K562 (cell line): ENCODE data around the gene SHFL. TPM values are rescaled to one million over a fixed set of nuclear protein-coding genes. Genes with fewer than 3 reads are reported as not detected.

ENCODE experiments used
- ATAC-seq: fragments of 200-7000 bp; cut with Tn5 transposase; 3 replicates; pipeline ENCODE4 v1.9.1; 2020; ENCODE audit warnings: moderate library complexity
- BruUV-seq: library from RNA; stranded (reverse); fragments of 400-500 nt; replicated peaks from 2 replicates; lab custom pipeline; 2021; lab: Mats Ljungman, UMichigan
- CTCF ChIA-PET: fragments of 300-600 bp; formaldehyde crosslinking; extraction: SDS; loops from one replicate; lab custom pipeline; 2021; ENCODE audit warnings: low intra/inter-chr PET ratio; lab: Yijun Ruan, JAX
- POLR2A ChIA-PET: fragments of 300-600, 350-650 bp; sonication (Branson Sonifier 250); formaldehyde crosslinking; extraction: SDS; loops from one replicate; lab custom pipeline; 2021; ENCODE audit warnings: antibody characterized with exemption, inconsistent platforms; lab: Yijun Ruan, JAX
- DNase-seq, 4 experiments: peaks; one replicate each; pipeline versions ENCODE4 v3.0.0 to v3.0.0-alpha.2; 2011 to 2018; ENCODE audit warnings: low spot score in 3 of 4, mixed read lengths in 3 of 4; ENCODE audit errors: extremely low read depth in 1 of 4
- FAIRE-seq: peaks from 2 replicates; lab custom pipeline; 2011; peaks lifted over from hg19 to GRCh38; lab: Jason Lieb, UNC
- H2AFZ ChIP-seq: 2 replicates; pipeline ENCODE4 v1.6.0; 2011; ENCODE audit warnings: low read depth, low read length, control low read depth, inconsistent platforms
- H3K27ac ChIP-seq: fragments of 200-600 bp; 3 replicates; pipeline ENCODE4 v1.8.0; 2011; ENCODE audit warnings: low read depth, mild to moderate bottlenecking, control low read depth, inconsistent platforms, low read length, moderate library complexity, mixed read lengths; ENCODE audit errors: extremely low read depth
- H3K27me3 ChIP-seq, 2 experiments: fragments of 300-600 bp in 1 of 2; 2 replicates in 1 of 2; 3 replicates in 1 of 2; pipeline versions ENCODE4 v1.6.0 to v1.8.0; 2011; ENCODE audit warnings: inconsistent platforms in 2 of 2, low read length in 2 of 2, mild to moderate bottlenecking in 1 of 2, mixed read lengths in 1 of 2, moderate library complexity in 1 of 2; ENCODE audit not compliant: control insufficient read depth in 2 of 2, insufficient read depth in 2 of 2
- H3K36me3 ChIP-seq: fragments of 300-600 bp; 3 replicates; pipeline ENCODE4 v1.8.0; 2011; ENCODE audit warnings: mild to moderate bottlenecking, low read length, inconsistent platforms; ENCODE audit not compliant: control insufficient read depth, insufficient read depth
- H3K4me1 ChIP-seq, 2 experiments: fragments of 200-600 bp in 1 of 2; replicated peaks in 1 of 2; 2 replicates in 1 of 2; 3 replicates in 1 of 2; pipeline versions ENCODE4 v1.5.1 to v1.8.0; 2011; ENCODE audit warnings: inconsistent platforms in 2 of 2, low read length in 2 of 2, mild to moderate bottlenecking in 1 of 2, mixed read lengths in 1 of 2, moderate library complexity in 1 of 2; ENCODE audit not compliant: control insufficient read depth in 2 of 2, insufficient read depth in 2 of 2
- H3K4me2 ChIP-seq: 2 replicates; pipeline ENCODE4 v1.6.1; 2011; ENCODE audit warnings: low read length, control low read depth, inconsistent platforms, mixed read lengths; ENCODE audit not compliant: insufficient read depth
- H3K4me3 ChIP-seq: fragments of 200-600 bp; sonication (generic), shearing (Covaris generic); 2 replicates; pipeline ENCODE4 v1.5.1; 2016; ENCODE audit warnings: control low read depth, inconsistent platforms
- H3K79me2 ChIP-seq: fragments of 200-600 bp; 3 replicates; pipeline ENCODE4 v1.8.0; 2011; ENCODE audit warnings: low read length, inconsistent platforms; ENCODE audit not compliant: control insufficient read depth, insufficient read depth
- H3K9ac ChIP-seq, 2 experiments: 2 replicates each; pipeline versions ENCODE4 v1.6.0 to v1.6.1; 2011; ENCODE audit warnings: low read depth in 2 of 2, low read length in 2 of 2, control low read depth in 1 of 2, inconsistent platforms in 1 of 2, mild to moderate bottlenecking in 1 of 2, mixed read lengths in 1 of 2; ENCODE audit not compliant: insufficient read depth in 1 of 2
- H3K9me1 ChIP-seq: one replicate; pipeline ENCODE4 v1.6.0; 2011; ENCODE audit warnings: inconsistent platforms, mild to moderate bottlenecking, low read length, moderate library complexity; ENCODE audit not compliant: control insufficient read depth, insufficient read depth
- H3K9me3 ChIP-seq: replicated peaks from 2 replicates; pipeline ENCODE4 v1.5.1; 2011; ENCODE audit warnings: low read depth, low read length, inconsistent platforms; ENCODE audit not compliant: control insufficient read depth, insufficient read depth
- H4K20me1 ChIP-seq: replicated peaks from 2 replicates; pipeline ENCODE4 v1.6.1; 2011; ENCODE audit warnings: low read length, inconsistent platforms, mixed read lengths; ENCODE audit not compliant: control insufficient read depth, insufficient read depth
- ARID1B ChIP-seq: fragments of 450-650 bp; IDR thresholded peaks from 2 replicates; pipeline ENCODE4 v1.6.1; 2016; ENCODE audit warnings: antibody characterized with exemption, mild to moderate bottlenecking, inconsistent platforms
- GABPB1 ChIP-seq: sonication (generic); formaldehyde crosslinking; IDR thresholded peaks from 2 replicates; pipeline ENCODE4 v1.8.0; 2022; ENCODE audit warnings: mild to moderate bottlenecking, missing genetic modification reagents
- ILF3 ChIP-seq: fragments of 450-650 bp; IDR thresholded peaks from 2 replicates; pipeline ENCODE4 v1.6.1; 2018; ENCODE audit warnings: antibody characterized with exemption, mild to moderate bottlenecking, moderate library complexity, borderline replicate concordance
- MIER1 ChIP-seq: fragments of 450-650 bp; IDR thresholded peaks from 2 replicates; pipeline ENCODE4 v1.6.1; 2016; ENCODE audit warnings: antibody characterized with exemption, mild to moderate bottlenecking, low read depth
- NR3C1 ChIP-seq: sonication (generic); formaldehyde crosslinking; IDR thresholded peaks from 2 replicates; pipeline ENCODE4 v1.8.1; 2022; ENCODE audit warnings: missing genetic modification reagents
- OTX1 ChIP-seq: fragments of 450-650 bp; formaldehyde crosslinking; IDR thresholded peaks from 2 replicates; pipeline ENCODE4 v1.4.0; 2022; ENCODE audit warnings: mild to moderate bottlenecking
- ZNF146 ChIP-seq: IDR thresholded peaks from one replicate; pipeline ENCODE4 v1.6.1; 2018; ENCODE audit warnings: missing compliant biosample characterization; ENCODE audit not compliant: unreplicated experiment
- WGBS: fragments of 100-300 bp; shearing (Covaris generic); methylation state at CpG from one replicate; pipeline ENCODE4 v1.1.6; 2016; ENCODE audit warnings: low coverage, mixed read lengths; ENCODE audit not compliant: insufficient coverage; ENCODE audit errors: missing lambda C conversion rate; 5-methylcytosine and 5-hydroxymethylcytosine counted together
- in situ Hi-C: fragments of 300-500 bp; cut with MboI; formaldehyde crosslinking; loops from 4 replicates; pipeline ENCODE4 v1.15.0; 2018; ENCODE audit warnings: inconsistent platforms, mixed read lengths
- intact Hi-C: fragments of 100-400 bp; cut with micrococcal nuclease; formaldehyde crosslinking; loops from 2 replicates; pipeline ENCODE4 v1.14.2; 2022
- polyA plus RNA-seq, 8 experiments: library from polyadenylated mRNA; depleted of rRNA in 4 of 8; stranded (reverse) in 5 of 8; unstranded in 3 of 8; fragments of >200 nt; fragmentation: Nextera tagmentation in 2 of 8; fragmentation: Illumina TruSeq in 1 of 8; extraction: Ambion mirVana in 2 of 8; extraction: Trizol in 1 of 8; gene quantifications; 2 replicates each; pipeline versions ENCODE4 v1.2.1 to v1.2.3, GENCODE V29; 2011 to 2014; ENCODE audit warnings: inconsistent platforms in 1 of 8, missing spikeins in 1 of 8
- total RNA-seq, 7 experiments: library from RNA; depleted of rRNA in 6 of 7; stranded (reverse); fragments of >200 nt in 6 of 7; fragmentation: Illumina TruSeq in 2 of 7; extraction: Trizol in 2 of 7; gene quantifications; 2 replicates each; pipeline versions ENCODE4 v1.2.1 to v1.2.3, GENCODE V29; 2011 to 2021; ENCODE audit warnings: low replicate concordance in 1 of 7
- TF ChIP-seq, protein P1 (sequence below): fragments of 150-350 bp; conservative IDR thresholded peaks from 2 replicates; pipeline ENCODE4 v1.6.1; 2014; ENCODE audit warnings: low read length
- TF ChIP-seq, protein P2 (sequence below): fragments of 250-450 bp; sonication (Bioruptor Pico); IDR thresholded peaks from 2 replicates; pipeline ENCODE4 v1.5.0; 2021; ENCODE audit warnings: mild to moderate bottlenecking, moderate library complexity

SHFL gene
- total and polyA plus RNA-seq, 9 of the 15 experiments (the other 6 are each of a cell fraction or from before 2014, with no cell fraction given) = 1.5 to 25.7 (median 13.0) TPM

DNA sequence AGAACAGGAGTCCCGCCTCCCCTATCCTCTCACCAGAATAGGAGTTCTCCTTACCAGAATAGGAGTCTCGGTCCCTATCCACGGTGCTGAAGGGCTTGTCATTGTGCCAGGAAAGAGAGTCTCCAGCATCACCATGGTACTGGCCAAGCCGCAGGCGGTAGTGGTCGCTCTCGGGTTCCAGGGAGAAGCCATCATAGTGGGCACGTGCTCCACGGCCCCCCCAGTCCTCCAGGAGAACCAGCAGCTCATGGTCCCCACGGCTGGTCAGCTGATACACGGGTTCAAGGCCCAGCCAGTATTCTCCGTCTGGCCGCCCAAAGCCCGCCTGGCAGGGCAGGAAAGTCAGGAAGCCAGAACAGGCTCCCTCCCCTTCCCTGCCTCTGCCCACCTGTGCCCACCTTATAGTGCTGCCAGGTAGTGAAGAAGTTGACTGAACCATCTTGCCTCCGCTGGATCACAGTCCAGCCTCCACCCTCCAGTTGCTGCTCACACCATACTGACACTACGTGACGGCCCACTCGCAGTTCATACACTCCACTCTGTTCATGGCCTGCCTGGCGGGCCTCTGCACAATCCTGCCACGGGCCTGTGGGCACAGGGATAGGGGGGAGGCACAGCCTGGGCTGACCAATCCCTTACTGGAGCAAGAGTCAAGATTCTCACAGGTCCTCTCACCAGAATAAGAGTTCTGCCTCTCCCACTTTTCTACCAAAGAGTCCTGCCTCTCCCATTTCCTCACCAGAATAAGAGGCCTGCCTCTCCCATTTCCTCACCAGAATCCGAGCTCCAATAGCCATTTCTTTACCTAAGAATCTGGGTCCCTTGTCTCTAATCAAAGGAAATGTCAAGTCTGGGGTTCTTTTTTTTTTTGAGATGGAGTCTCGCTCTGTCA lies 7.4 kb downstream of the SHFL start:
- ChIA-PET POLR2A (interaction anchor here (0.7 kb wide), 1 partner anchor 11 kb away, joined by 3 read pairs; no protein-coding TSS in a partner anchor), CTCF (interaction anchor here (0.6 kb wide), 1 partner anchor 165 kb away, joined by 3 read pairs; no protein-coding TSS in a partner anchor)
- Histone ChIP-seq H3K4me1 (peaks cover 24 to 46% of the 10 kb centered on the region in 2 experiments), H3K27me3 (no peaks in the 10 kb centered on the region), H3K9me1 (no peaks in the 10 kb centered on the region), H3K79me2 (no peaks in the 10 kb centered on the region), H3K9ac (no peak overlapping the region; a peak in 1 of 4 replicates), H3K36me3 (no peaks in the 10 kb centered on the region; the same call in 2 of the 3 replicates), H3K27ac (no peak overlapping the region), H3K4me3 (no peak overlapping the region), H3K9me3 (no peaks in the 10 kb centered on the region), H4K20me1 (peaks cover 3% of the 10 kb centered on the region; the same call in 1 of the 2 replicates), H2AFZ (no peak overlapping the region), H3K4me2 (no peak overlapping the region)
- in situ Hi-C loops = no loop called here
- WGBS = 70% methylated on average over 20 of the region's 22 CpGs
- FAIRE-seq = no peak
- no TSS peak for BruUV-seq
- intact Hi-C loops = no loop called here
- no peak for ATAC-seq
- peak in 3 of 4 experiments; percentile 27 to 52 (median 48) for DNase-seq
- TF ChIP-seq ARID1B = no peak
- TF ChIP-seq, protein P1, sequence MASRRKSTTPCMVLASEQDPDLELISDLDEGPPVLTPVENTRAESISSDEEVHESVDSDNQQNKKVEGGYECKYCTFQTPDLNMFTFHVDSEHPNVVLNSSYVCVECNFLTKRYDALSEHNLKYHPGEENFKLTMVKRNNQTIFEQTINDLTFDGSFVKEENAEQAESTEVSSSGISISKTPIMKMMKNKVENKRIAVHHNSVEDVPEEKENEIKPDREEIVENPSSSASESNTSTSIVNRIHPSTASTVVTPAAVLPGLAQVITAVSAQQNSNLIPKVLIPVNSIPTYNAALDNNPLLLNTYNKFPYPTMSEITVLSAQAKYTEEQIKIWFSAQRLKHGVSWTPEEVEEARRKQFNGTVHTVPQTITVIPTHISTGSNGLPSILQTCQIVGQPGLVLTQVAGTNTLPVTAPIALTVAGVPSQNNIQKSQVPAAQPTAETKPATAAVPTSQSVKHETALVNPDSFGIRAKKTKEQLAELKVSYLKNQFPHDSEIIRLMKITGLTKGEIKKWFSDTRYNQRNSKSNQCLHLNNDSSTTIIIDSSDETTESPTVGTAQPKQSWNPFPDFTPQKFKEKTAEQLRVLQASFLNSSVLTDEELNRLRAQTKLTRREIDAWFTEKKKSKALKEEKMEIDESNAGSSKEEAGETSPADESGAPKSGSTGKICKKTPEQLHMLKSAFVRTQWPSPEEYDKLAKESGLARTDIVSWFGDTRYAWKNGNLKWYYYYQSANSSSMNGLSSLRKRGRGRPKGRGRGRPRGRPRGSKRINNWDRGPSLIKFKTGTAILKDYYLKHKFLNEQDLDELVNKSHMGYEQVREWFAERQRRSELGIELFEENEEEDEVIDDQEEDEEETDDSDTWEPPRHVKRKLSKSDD = no peak
- 0 out of 2 replicates have a peak, but pooled peaks have one; percentile 19 for TF ChIP-seq GABPB1 (CRISPR knock-in tag)
- TF ChIP-seq ZNF146 (CRISPR knock-in tag) = no peak
- peak; percentile 88 for TF ChIP-seq MIER1
- TF ChIP-seq NR3C1 (CRISPR knock-in tag) = no peak
- TF ChIP-seq, protein P2, sequence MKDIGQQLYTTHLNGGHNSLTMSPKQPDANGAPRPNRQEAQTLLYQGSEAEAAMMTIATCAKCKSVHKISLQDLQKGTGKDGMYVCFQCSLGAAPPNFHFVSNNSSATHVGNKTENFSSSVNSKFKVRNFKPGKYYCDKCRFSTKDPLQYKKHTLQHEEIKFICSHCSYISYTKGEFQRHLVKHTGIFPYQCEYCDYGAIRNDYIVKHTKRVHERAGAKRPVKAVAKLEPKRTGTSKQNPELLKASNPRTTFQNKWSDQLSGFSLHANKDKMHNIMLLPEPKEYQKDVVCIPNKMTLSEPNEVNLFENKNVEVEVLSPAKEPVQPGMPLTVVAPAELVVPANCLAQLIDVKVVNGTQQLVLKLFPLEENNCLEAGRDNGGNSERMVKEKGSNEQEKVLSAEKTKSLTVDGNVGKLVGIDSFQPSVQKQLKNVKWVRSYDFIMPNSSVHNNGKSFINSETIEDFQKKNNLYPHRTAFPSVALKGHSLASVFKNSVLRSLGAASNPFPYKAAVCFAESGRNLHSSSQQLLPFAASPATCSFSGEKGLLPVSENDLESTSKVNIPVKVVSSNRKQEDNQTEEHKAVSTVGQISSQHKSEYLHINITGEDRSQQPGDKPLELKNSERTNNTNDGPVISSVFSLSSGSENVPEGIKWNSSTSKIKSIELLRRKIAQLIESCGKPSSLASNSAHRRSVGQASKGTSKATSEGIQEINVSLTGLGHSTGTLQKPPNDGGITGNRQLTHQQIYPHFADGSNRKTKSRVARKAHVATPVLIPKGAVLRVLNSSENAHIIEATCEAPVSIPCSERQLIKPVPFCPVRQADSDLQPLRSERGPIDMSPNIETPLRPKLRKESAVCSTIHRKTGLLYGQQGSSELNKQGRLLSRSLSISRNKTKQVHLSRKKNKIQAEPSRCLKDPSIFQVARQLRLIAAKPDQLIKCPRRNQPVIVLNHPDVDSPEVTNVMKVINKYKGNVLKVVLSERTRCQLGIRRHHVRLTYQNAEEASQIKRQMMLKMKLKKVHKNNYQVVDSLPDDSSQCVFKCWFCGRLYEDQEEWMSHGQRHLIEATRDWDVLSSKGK (CRISPR knock-in tag) = no peak
- no peak for TF ChIP-seq ILF3
- no peak for TF ChIP-seq OTX1 (CRISPR knock-in tag)
